D721Med (cell line): Measurements from ENCODE around the gene SPATS2.

Source experiments
- DNase-seq: peaks from one replicate; pipeline ENCODE4 v3.0.0; 2011; ENCODE audit warnings: low spot score; ENCODE audit not compliant: insufficient read length
- FAIRE-seq: peaks from 2 replicates; lab custom pipeline; 2011; peaks lifted over from hg19 to GRCh38; lab: Jason Lieb, UNC
- CTCF ChIP-seq: IDR thresholded peaks from 2 replicates; pipeline ENCODE4 v1.5.1; 2012; ENCODE audit warnings: mild to moderate bottlenecking, control low read depth; ENCODE audit not compliant: insufficient read depth; ENCODE audit errors: missing control alignments

The SPATS2 gene

GRCh38 chr12:49465132-49465531 is 97.9 kb downstream of the SPATS2 start:
- no peak for FAIRE-seq
- DNase-seq: no peak
- TF ChIP-seq CTCF: no peak

- FAIRE-seq (no peak), DNase-seq (no peak)
- no peak for TF ChIP-seq CTCF
These were observed 103.7 kb downstream of the SPATS2 start for GRCh38 chr12:49470986-49471385.

- FAIRE-seq (no peak), DNase-seq (no peak)
- no peak for TF ChIP-seq CTCF
These were observed 104.3 kb downstream of the SPATS2 start for GRCh38 chr12:49471557-49471956.

GRCh38 chr12:49476091-49476490 is 108.8 kb downstream of the SPATS2 start:
- FAIRE-seq (no peak), DNase-seq (no peak)
- no peak for TF ChIP-seq CTCF

GRCh38 chr12:49478949-49479664 is 111.8 kb downstream of the SPATS2 start:
- TF ChIP-seq CTCF: no peak
- DNase-seq (no peak), FAIRE-seq (no peak)

GRCh38 chr12:49482095-49483051 is 115.1 kb downstream of the SPATS2 start:
- no peak for TF ChIP-seq CTCF
- FAIRE-seq: no peak
- no peak for DNase-seq
